CD4-positive, alpha-beta T cell (primary cell): Measurements from ENCODE around the gene DCAF8. TPM values are rescaled to one million over a fixed set of nuclear protein-coding genes. Genes with fewer than 3 reads are reported as not detected.

ENCODE experiments used
- ATAC-seq: fragments of 200-7000 bp; cut with Tn5 transposase; one replicate; pipeline ENCODE4 v1.10.0; 2022; ENCODE audit warnings: mild to moderate bottlenecking; ENCODE audit not compliant: poor library complexity
- CTCF ChIA-PET: fragments of 350-600 bp; sonication (Branson Sonifier 250); formaldehyde crosslinking; loops from one replicate; lab custom pipeline; 2021; ENCODE audit warnings: antibody characterized with exemption, inconsistent platforms; lab: Charles Lee
- POLR2A ChIA-PET: fragments of 350-600 bp; sonication (Branson Sonifier 250); formaldehyde crosslinking; loops from one replicate; lab custom pipeline; 2021; ENCODE audit warnings: antibody characterized with exemption, inconsistent platforms; lab: Charles Lee
- DNase-seq, 14 experiments: peaks; one replicate each; pipeline ENCODE4 v3.0.0-alpha.2; 2013 to 2020; ENCODE audit warnings: mixed read lengths in 2 of 14
- H3K27ac ChIP-seq, 2 donors: one replicate each; pipeline versions ENCODE4 v1.5.1 to v1.7.0; 2013; ENCODE audit warnings: low read length in 2 of 2, low read depth in 1 of 2, mild to moderate bottlenecking in 1 of 2
- H3K27me3 ChIP-seq, 2 experiments: 1 replicate in 1 of 2; 2 replicates in 1 of 2; pipeline versions ENCODE4 v1.6.1 to v1.7.0; 2013; ENCODE audit warnings: low read length in 2 of 2, control low read depth in 1 of 2, mild to moderate bottlenecking in 1 of 2, moderate library complexity in 1 of 2; ENCODE audit not compliant: insufficient read depth in 2 of 2, control insufficient read depth in 1 of 2
- H3K36me3 ChIP-seq: one replicate; pipeline ENCODE4 v1.6.1; 2013; ENCODE audit warnings: low read length, control low read depth; ENCODE audit not compliant: insufficient read depth
- H3K4me1 ChIP-seq: one replicate; pipeline ENCODE4 v1.6.1; 2013; ENCODE audit warnings: low read length, control low read depth; ENCODE audit not compliant: insufficient read depth
- H3K4me3 ChIP-seq: one replicate; pipeline ENCODE4 v1.5.1; 2013; ENCODE audit warnings: mild to moderate bottlenecking, low read length, moderate library complexity
- H3K9me3 ChIP-seq, 2 experiments: 1 replicate in 1 of 2; 2 replicates in 1 of 2; pipeline versions ENCODE4 v1.6.1 to v1.7.0; 2013; ENCODE audit warnings: low read length in 2 of 2, mild to moderate bottlenecking in 2 of 2, control low read depth in 1 of 2, moderate library complexity in 1 of 2; ENCODE audit not compliant: control insufficient read depth in 1 of 2, insufficient read depth in 1 of 2
- H3K27ac Mint-ChIP-seq: one replicate; pipeline ENCODE4 v1.8.0; 2020; ENCODE audit warnings: mixed read lengths
- H3K27me3 Mint-ChIP-seq: one replicate; pipeline ENCODE4 v1.8.0; 2021; ENCODE audit warnings: mixed read lengths
- H3K36me3 Mint-ChIP-seq: one replicate; pipeline ENCODE4 v1.8.0; 2021; ENCODE audit warnings: low read depth, mixed read lengths
- H3K4me1 Mint-ChIP-seq: one replicate; pipeline ENCODE4 v1.8.0; 2021; ENCODE audit warnings: low read depth, mixed read lengths
- H3K4me3 Mint-ChIP-seq: one replicate; pipeline ENCODE4 v1.8.0; 2020; ENCODE audit warnings: mild to moderate bottlenecking, mixed read lengths
- H3K9me3 Mint-ChIP-seq: one replicate; pipeline ENCODE4 v1.8.0; 2020; ENCODE audit warnings: mixed read lengths
- CTCF ChIP-seq: fragments of 200-600 bp; IDR thresholded peaks from one replicate; pipeline ENCODE4 v1.8.0; 2022; ENCODE audit warnings: antibody characterized with exemption, mild to moderate bottlenecking
- intact Hi-C, 2 experiments: fragments of 100-400 bp; cut with DNase I in 1 of 2; cut with micrococcal nuclease in 1 of 2; formaldehyde crosslinking; loops; one replicate each; pipeline versions ENCODE4 v1.15.1 to v1.9.0; 2023 to 2025; cut with DNase I, micrococcal nuclease
- total RNA-seq, 174 experiments: library from RNA in 2 of 174; stranded (reverse) in 2 of 174; gene quantifications; one replicate each; pipeline ENCODE4 v1.2.3 and lab custom pipeline; 2021 to 2026

Gene DCAF8
- total RNA-seq, 2 experiments from 2014 or later = 151 to 154 TPM

GRCh38 chr1:160222546-160222945, 39.8 kb downstream of the DCAF8 start:
- H3K4me1 ChIP-seq = no peaks in the 10 kb centered on the region
- no peaks in the 10 kb centered on the region for H3K27me3 ChIP-seq
- DNase-seq (no peak), ATAC-seq (no peak)
- POLR2A ChIA-PET = no interaction called here
- Mint-ChIP-seq H3K9me3 (no peaks in the 10 kb centered on the region), H3K4me3 (no peak overlapping the region), H3K27me3 (no peaks in the 10 kb centered on the region), H3K27ac (no peak overlapping the region), H3K4me1 (no peaks in the 10 kb centered on the region), H3K36me3 (peaks cover 20% of the 10 kb centered on the region)
- H3K9me3 ChIP-seq = no peaks in the 10 kb centered on the region
- no peak for TF ChIP-seq CTCF
- H3K27ac ChIP-seq = no peak overlapping the region
- CTCF ChIA-PET = interaction anchor here (1.0 to 1.4 kb wide), 2 partner anchors 29 to 66 kb away, joined by 3 to 5 read pairs; no protein-coding TSS in a partner anchor
- peaks cover 99% of the 10 kb centered on the region for H3K36me3 ChIP-seq
- no peak overlapping the region for H3K4me3 ChIP-seq
- intact Hi-C loops = no loop called here

- H3K27ac ChIP-seq = no peak overlapping the region
- no peak overlapping the region for H3K27ac Mint-ChIP-seq
- no peak for DNase-seq
- no peaks in the 10 kb centered on the region for H3K4me1 Mint-ChIP-seq
- ChIA-PET POLR2A (no interaction called here), CTCF (interaction anchor here (1.4 to 1.9 kb wide), 1 partner anchor 31 kb away, joined by 5 to 7 read pairs; no protein-coding TSS in a partner anchor)
- TF ChIP-seq CTCF = no peak
- no peaks in the 10 kb centered on the region for H3K4me1 ChIP-seq
- peaks cover 100% of the 10 kb centered on the region for H3K36me3 ChIP-seq
- ATAC-seq = no peak
- H3K9me3 ChIP-seq = no peaks in the 10 kb centered on the region
- H3K27me3 ChIP-seq = no peaks in the 10 kb centered on the region
- H3K4me3 ChIP-seq = no peak overlapping the region
- intact Hi-C loops = no loop called here
- H3K27me3 Mint-ChIP-seq = no peaks in the 10 kb centered on the region
- no peaks in the 10 kb centered on the region for H3K9me3 Mint-ChIP-seq
- no peak overlapping the region for H3K4me3 Mint-ChIP-seq
- H3K36me3 Mint-ChIP-seq = peaks cover 34% of the 10 kb centered on the region
These were observed 41.3 kb downstream of the DCAF8 start for GRCh38 chr1:160221089-160221488.

GRCh38 chr1:160220301-160220700, 42.0 kb downstream of the DCAF8 start:
- intact Hi-C loops = no loop called here
- no peaks in the 10 kb centered on the region for H3K4me1 Mint-ChIP-seq

More at GRCh38 chr1:160220301-160220700, 42.0 kb downstream of the DCAF8 start:
- Mint-ChIP-seq H3K36me3 (peaks cover 42% of the 10 kb centered on the region), H3K27me3 (no peaks in the 10 kb centered on the region), H3K9me3 (no peaks in the 10 kb centered on the region), H3K27ac (no peak overlapping the region), H3K4me3 (no peak overlapping the region)
- Histone ChIP-seq H3K27ac (no peak overlapping the region), H3K9me3 (no peaks in the 10 kb centered on the region), H3K36me3 (peaks cover 99% of the 10 kb centered on the region), H3K27me3 (no peaks in the 10 kb centered on the region), H3K4me1 (no peaks in the 10 kb centered on the region), H3K4me3 (no peak overlapping the region)
- no peak for TF ChIP-seq CTCF
- ATAC-seq = no peak
- no peak for DNase-seq
- POLR2A ChIA-PET = interaction anchor here (0.9 kb wide), 1 partner anchor 10 kb away, joined by 3 read pairs; no protein-coding TSS in a partner anchor
- CTCF ChIA-PET = interaction anchor here (1.9 to 2.3 kb wide), 2 partner anchors 27 to 32 kb away, joined by 7 read pairs; no protein-coding TSS in a partner anchor
